ENCODE results near the gene STAM2.

- no peak for TF ChIP-seq CTCF (IDR thresholded peaks at IDR 0.05)
- no peak for TF ChIP-seq POLR2A (IDR thresholded peaks at IDR 0.05; ENCODE audit: low read depth)
Observed at GRCh38 chr2:152175012-152175367, 573 bp downstream of the STAM2 start.
